ENCODE data around the gene PPP1R3F.
"Not testable (repeated sequence)": the region's sequence is repeated elsewhere in the genome, so short reads cannot be mapped to it uniquely, and the experiment has no call there.

- not testable (repeated sequence) for TF ChIP-seq CTCF, POLR2A (IDR thresholded peaks at IDR 0.05)
Observed at GRCh38 chrX:49331841-49332240, 62.2 kb downstream of the PPP1R3F start.
